ENCODE data around the gene MALAT1.

Gene MALAT1

GRCh38 chr11:65541093-65541982 lies 42.5 kb downstream of the MALAT1 start:
- H3K9me3 Mint-ChIP-seq, result no peaks in the 10 kb centered on the region
- H3K4me3 Mint-ChIP-seq, result peak overlapping the region; percentile 88
- peaks cover 17 to 29% of the 10 kb centered on the region in 2 donors for H3K36me3 Mint-ChIP-seq
- H3K4me1 Mint-ChIP-seq, result peaks cover 41 to 68% of the 10 kb centered on the region in 2 donors
- no peak for DNase-seq
- H3K27me3 Mint-ChIP-seq, result no peaks in the 10 kb centered on the region
- H3K27ac Mint-ChIP-seq, result peak overlapping the region; percentile 96
- peak; percentile 0 to 1 for ATAC-seq (replicated peaks)

DNA sequence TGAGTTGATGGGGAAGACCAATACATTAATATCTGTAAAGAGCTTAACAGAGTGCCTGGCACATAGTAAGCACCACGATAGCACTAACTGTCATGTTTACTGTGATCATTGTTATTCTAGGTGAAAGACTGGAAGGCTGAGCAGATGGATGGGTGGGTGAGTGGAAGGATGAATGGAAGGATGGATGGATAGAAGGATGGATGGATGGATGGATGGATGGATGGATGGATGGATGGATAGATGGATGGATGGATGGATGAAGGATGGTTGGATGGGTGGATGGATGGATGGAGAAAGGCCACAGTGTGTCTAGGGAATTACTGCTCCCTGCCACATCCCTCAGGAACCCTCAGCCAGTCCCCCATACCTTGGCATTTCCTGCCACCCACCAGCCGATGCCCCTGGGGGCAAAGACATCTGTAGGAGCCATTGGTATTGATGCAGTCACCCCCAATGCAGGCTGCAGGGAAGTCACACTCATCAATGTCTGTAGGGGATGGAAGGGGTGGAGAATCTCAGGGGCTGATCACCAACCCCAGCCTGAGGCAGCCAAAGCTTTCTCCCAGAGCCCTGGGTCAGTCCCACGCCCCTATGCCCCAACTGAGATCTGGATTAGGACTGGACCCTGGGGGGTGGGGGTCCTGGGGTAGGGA lies 44.0 kb downstream of the MALAT1 start:
- Mint-ChIP-seq H3K27ac (no peak overlapping the region), H3K4me1 (peaks cover 40 to 68% of the 10 kb centered on the region in 2 donors), H3K36me3 (peaks cover 13 to 17% of the 10 kb centered on the region in 2 donors), H3K4me3 (no peak overlapping the region), H3K9me3 (no peaks in the 10 kb centered on the region), H3K27me3 (no peaks in the 10 kb centered on the region)
- no peak for DNase-seq
- ATAC-seq (replicated peaks), result no peak

- Mint-ChIP-seq H3K4me1 (peaks cover 54 to 72% of the 10 kb centered on the region in 2 donors), H3K9me3 (no peaks in the 10 kb centered on the region), H3K36me3 (peaks cover 14 to 16% of the 10 kb centered on the region in 2 donors), H3K27me3 (no peaks in the 10 kb centered on the region), H3K27ac (peak overlapping the region; percentile 82), H3K4me3 (peak overlapping the region; percentile 80 to 83)
- DNase-seq (no peak), ATAC-seq (replicated peaks) (peak in 1 of 2 donors; percentile 0)
Measured at GRCh38 chr11:65545853-65546216, 47.0 kb downstream of the MALAT1 start.

DNA sequence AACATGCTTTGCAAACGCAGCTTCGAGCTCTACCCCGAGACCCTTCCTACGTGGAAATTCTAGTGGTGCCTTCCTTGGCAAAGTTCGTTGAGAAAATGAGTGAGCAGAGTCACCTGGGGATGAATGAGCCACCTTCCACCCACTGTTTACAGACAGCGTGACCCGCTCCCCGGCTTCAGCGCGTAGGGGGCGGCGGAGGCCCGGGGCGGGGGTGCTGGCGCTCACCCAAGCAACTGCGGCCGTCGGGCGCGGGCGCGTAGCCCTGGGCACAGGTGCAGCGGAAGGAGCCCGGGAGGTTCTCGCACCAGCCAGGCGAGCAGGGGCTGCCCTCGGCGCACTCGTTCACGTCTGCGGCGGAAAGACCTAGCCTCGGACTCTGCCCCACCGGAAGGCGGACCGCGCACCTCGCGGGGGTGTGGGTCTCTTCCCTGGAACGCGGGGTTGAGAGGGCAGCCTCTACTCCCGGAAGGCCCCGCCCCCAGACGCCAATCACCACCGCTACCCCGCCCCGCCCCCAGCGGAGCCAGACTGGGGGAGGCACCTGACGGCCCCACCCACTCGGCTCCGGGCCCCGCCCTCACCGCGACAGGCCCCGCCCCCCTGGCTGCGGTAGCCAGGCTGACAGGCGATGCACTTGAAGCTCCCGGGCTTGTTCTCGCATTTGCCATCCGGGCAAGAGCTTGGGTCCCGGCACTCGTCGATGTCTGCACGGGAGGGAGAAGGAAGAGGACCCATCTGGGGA lies 47.5 kb downstream of the MALAT1 start:
- no peaks in the 10 kb centered on the region for H3K9me3 Mint-ChIP-seq
- DNase-seq (peak; percentile 95), ATAC-seq (replicated peaks) (peak; percentile 88 to 92)
- H3K4me1 Mint-ChIP-seq, result peaks cover 54 to 72% of the 10 kb centered on the region in 2 donors
- peak overlapping the region; percentile 92 for H3K27ac Mint-ChIP-seq
- peaks cover 16 to 18% of the 10 kb centered on the region in 2 donors for H3K36me3 Mint-ChIP-seq
- H3K27me3 Mint-ChIP-seq, result no peaks in the 10 kb centered on the region
- peak overlapping the region; percentile 80 to 83 for H3K4me3 Mint-ChIP-seq

- no peak for DNase-seq
- Mint-ChIP-seq H3K27me3 (no peaks in the 10 kb centered on the region), H3K27ac (peak overlapping the region; percentile 32), H3K4me1 (peaks cover 61 to 72% of the 10 kb centered on the region in 2 donors), H3K9me3 (no peaks in the 10 kb centered on the region), H3K4me3 (peak overlapping the region; percentile 53 to 62), H3K36me3 (peaks cover 17 to 20% of the 10 kb centered on the region in 2 donors)
- no peak for ATAC-seq (replicated peaks)
Measured at GRCh38 chr11:65547446-65548125, 48.7 kb downstream of the MALAT1 start.

- Mint-ChIP-seq H3K4me3 (peak overlapping the region; percentile 53 to 62), H3K36me3 (peaks cover 13 to 15% of the 10 kb centered on the region in 2 donors), H3K4me1 (peaks cover 62 to 74% of the 10 kb centered on the region in 2 donors), H3K9me3 (no peaks in the 10 kb centered on the region), H3K27me3 (no peaks in the 10 kb centered on the region), H3K27ac (peak overlapping the region; percentile 32)
- DNase-seq (no peak), ATAC-seq (replicated peaks) (no peak)
Measured at GRCh38 chr11:65548395-65548794, 49.5 kb downstream of the MALAT1 start.

DNA sequence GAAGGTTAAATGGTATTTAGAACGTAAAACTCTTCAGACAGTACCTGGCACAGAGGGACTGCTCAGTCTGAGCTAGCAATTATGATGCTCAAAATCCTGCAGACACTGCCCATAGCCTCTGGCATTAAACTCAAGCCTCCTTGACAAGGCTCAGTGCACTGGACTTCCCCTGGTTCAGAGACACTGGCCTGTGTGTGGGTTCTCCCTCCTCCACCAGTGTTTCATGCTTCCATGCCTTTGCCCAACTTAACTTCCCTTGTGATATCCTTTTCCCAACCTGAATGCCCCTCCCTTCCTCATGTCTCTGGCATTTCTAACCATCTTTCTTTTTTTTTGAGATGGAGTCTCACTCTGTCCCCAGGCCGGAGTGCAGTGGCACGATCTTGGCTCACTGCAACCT lies 50.3 kb downstream of the MALAT1 start:
- DNase-seq, result no peak
- no peaks in the 10 kb centered on the region for H3K9me3 Mint-ChIP-seq
- H3K27ac Mint-ChIP-seq, result no peak overlapping the region
- H3K36me3 Mint-ChIP-seq, result peaks cover 13% of the 10 kb centered on the region in 2 donors
- ATAC-seq (replicated peaks), result no peak
- peak overlapping the region in 1 of 2 donors; percentile 4 for H3K4me3 Mint-ChIP-seq
- peaks cover 58 to 71% of the 10 kb centered on the region in 2 donors for H3K4me1 Mint-ChIP-seq
- no peaks in the 10 kb centered on the region for H3K27me3 Mint-ChIP-seq

DNA sequence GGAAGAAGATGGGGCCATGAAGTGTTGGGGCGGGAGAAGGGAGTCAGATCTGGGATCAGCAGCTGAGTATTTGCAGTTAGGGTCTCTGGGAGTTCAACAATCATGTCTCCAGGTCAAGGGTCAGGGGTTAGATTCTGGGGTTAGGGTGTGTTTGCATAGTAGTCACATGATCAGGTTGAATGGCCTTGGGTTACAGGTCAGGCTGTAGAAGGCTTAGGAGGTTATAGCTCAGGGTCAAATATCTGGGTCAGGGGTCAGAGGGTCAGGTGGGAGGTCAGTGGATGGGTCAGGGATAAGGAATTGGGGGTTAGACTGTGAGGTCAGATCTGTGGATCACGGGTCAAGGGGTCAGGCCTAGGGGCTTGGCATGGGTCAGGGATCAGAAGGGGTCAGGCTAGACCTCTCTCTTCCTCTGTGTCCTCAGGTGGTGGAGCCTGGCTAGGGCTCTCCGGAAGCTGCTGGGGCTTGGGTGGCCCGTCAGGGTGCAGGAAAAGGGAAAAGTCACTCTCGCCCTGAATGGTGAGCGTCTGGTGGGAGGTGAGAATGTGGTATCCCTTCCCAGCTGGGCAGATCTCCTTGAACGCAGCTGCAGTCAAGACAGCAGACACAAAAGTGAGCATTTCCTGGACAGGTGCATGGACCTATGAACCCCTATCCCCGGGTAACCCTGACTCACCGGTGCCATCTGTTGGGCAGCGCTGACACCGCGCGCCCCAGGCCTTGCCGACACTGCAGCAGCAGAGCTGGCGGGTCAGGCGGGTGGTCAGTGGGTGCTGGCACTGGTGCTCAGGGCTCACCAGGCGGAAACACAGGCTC lies 52.9 kb downstream of the MALAT1 start:
- Mint-ChIP-seq H3K36me3 (peaks cover 7 to 12% of the 10 kb centered on the region in 2 donors), H3K27ac (peak overlapping the region; percentile 76), H3K4me3 (peak overlapping the region in 1 of 2 donors; percentile 5), H3K9me3 (no peaks in the 10 kb centered on the region), H3K27me3 (no peaks in the 10 kb centered on the region), H3K4me1 (peaks cover 51 to 70% of the 10 kb centered on the region in 2 donors)
- peak; percentile 71 for DNase-seq
- ATAC-seq (replicated peaks), result peak; percentile 80 to 87

DNA sequence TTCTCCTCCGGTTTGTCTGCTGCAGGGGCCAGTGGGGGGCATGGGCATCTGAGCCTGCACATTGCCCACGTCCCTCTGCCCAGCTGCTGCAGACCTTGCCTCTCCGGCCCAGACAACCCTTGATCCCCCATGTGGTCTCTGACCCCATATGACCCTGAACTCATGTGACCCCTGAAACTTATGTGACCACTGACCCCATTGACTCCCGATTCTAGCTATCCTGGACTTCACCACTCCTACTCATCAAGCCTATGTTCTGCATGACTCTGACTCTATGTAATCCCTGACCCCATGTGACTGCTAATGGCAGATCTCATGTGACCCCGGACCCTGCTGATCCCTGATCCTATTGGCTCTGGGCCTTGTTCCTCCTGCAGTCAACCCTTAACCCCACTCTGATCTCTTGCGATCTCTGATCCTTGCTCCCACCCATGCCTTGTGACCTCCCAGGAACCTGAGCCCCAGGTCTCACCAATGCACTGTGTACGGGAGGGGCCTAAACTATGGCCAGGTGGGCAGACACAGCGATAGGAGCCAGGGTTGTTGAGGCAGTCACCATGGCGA lies 53.6 kb downstream of the MALAT1 start:
- no peaks in the 10 kb centered on the region for H3K27me3 Mint-ChIP-seq
- no peak for DNase-seq
- peak overlapping the region in 1 of 2 donors; percentile 5 for H3K4me3 Mint-ChIP-seq
- peaks cover 53 to 74% of the 10 kb centered on the region in 2 donors for H3K4me1 Mint-ChIP-seq
- H3K36me3 Mint-ChIP-seq, result peaks cover 7 to 12% of the 10 kb centered on the region in 2 donors
- H3K9me3 Mint-ChIP-seq, result no peaks in the 10 kb centered on the region
- peak; percentile 4 for ATAC-seq (replicated peaks)
- H3K27ac Mint-ChIP-seq, result no peak overlapping the region

GRCh38 chr11:65553301-65554001 lies 54.6 kb downstream of the MALAT1 start:
- peaks cover 47 to 66% of the 10 kb centered on the region in 2 donors for H3K4me1 Mint-ChIP-seq
- H3K9me3 Mint-ChIP-seq, result no peaks in the 10 kb centered on the region
- H3K27me3 Mint-ChIP-seq, result no peaks in the 10 kb centered on the region
- DNase-seq (no peak), ATAC-seq (replicated peaks) (peak; percentile 27 to 35)
- peaks cover 4 to 9% of the 10 kb centered on the region in 2 donors for H3K36me3 Mint-ChIP-seq
- H3K27ac Mint-ChIP-seq, result no peak overlapping the region
- no peak overlapping the region for H3K4me3 Mint-ChIP-seq

DNA sequence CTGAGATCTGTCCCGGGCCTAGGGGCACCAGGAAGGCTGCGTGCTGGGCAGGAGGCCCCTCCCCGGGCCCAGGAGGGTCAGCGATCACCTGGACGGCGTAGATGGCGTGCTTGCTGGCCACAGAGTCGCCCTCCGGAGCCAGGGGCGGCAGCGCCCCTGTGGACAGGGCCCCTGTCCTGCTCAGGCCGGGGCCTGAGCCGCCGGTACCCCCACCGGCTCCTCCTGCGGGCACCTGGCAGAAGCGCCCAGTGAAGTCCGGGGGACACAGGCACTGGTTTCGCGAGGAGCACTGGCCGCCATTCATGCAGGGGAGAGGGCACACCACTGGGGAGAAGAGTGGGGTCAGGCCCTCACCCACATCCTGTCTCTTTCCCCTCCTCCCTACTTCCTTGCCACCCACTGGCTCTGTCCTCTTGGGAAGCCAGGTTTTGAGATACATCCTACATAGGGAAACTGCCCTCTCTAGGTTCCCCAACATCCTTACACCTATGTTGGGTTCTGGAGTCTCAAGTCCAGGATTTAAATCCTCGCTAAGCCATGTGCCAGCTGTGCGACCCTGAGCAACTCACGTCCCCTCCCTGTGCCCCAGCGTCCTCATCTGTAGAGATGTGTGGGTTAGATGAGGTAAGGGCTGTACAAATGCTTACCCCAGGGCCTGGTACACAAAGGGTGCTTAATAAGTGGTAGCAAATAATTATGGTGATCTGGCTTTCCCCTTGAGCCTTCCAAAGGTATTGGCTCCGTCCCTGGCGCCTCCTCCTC lies 55.4 kb downstream of the MALAT1 start:
- Mint-ChIP-seq H3K9me3 (no peaks in the 10 kb centered on the region), H3K36me3 (peaks cover 4 to 7% of the 10 kb centered on the region in 2 donors), H3K4me1 (peaks cover 41 to 66% of the 10 kb centered on the region in 2 donors), H3K27me3 (no peaks in the 10 kb centered on the region), H3K27ac (peak overlapping the region; percentile 25), H3K4me3 (no peak overlapping the region)
- no peak for DNase-seq
- no peak for ATAC-seq (replicated peaks)
